ENCODE results near the gene AMBRA1.
"Not testable (repeated sequence)": the region's sequence is repeated elsewhere in the genome, so short reads cannot be mapped to it uniquely, and the experiment has no call there.

Gene AMBRA1

GRCh38 chr11:46611526-46612304 is 17.9 kb upstream of the AMBRA1 start:
- DNase-seq, result no peak

GRCh38 chr11:46609386-46609785 is 15.6 kb upstream of the AMBRA1 start:
- DNase-seq, result no peak

- DNase-seq, result no peak
Observed at GRCh38 chr11:46607516-46607915, 13.7 kb upstream of the AMBRA1 start.

GRCh38 chr11:46604796-46605195 is 11.0 kb upstream of the AMBRA1 start:
- DNase-seq, result no peak

- no peak for DNase-seq
Observed at GRCh38 chr11:46603704-46604308, 10.0 kb upstream of the AMBRA1 start.

GRCh38 chr11:46601129-46601528 is 7.3 kb upstream of the AMBRA1 start:
- no peak for DNase-seq

- DNase-seq, result no peak
Observed at GRCh38 chr11:46600194-46600960, 6.6 kb upstream of the AMBRA1 start.

GRCh38 chr11:46599340-46600193 is 5.7 kb upstream of the AMBRA1 start:
- DNase-seq, result no peak

GRCh38 chr11:46597609-46598219 is 3.9 kb upstream of the AMBRA1 start:
- no peak for DNase-seq

- no peak for DNase-seq
Observed at GRCh38 chr11:46597155-46597554, 3.3 kb upstream of the AMBRA1 start.

- DNase-seq, result no peak
Observed at GRCh38 chr11:46594785-46595184, 962 bp upstream of the AMBRA1 start.

- no peak for DNase-seq
Observed at GRCh38 chr11:46594374-46594700, 514 bp upstream of the AMBRA1 start.

GRCh38 chr11:46590740-46591605 is 2.9 kb downstream of the AMBRA1 start:
- no peak for DNase-seq

GRCh38 chr11:46588915-46589314 is 4.9 kb downstream of the AMBRA1 start:
- no peak for DNase-seq

GRCh38 chr11:46588131-46588530 is 5.7 kb downstream of the AMBRA1 start:
- DNase-seq, result no peak

- not testable (repeated sequence) for DNase-seq
Observed at GRCh38 chr11:46583513-46583912, 10.3 kb downstream of the AMBRA1 start.

- no peak for DNase-seq
Observed at GRCh38 chr11:46582588-46582987, 11.2 kb downstream of the AMBRA1 start.

GRCh38 chr11:46577058-46577457 is 16.8 kb downstream of the AMBRA1 start:
- DNase-seq, result no peak

- no peak for DNase-seq
Observed at GRCh38 chr11:46574656-46575055, 19.2 kb downstream of the AMBRA1 start.

- DNase-seq, result no peak
Observed at GRCh38 chr11:46570790-46571398, 22.9 kb downstream of the AMBRA1 start.

- DNase-seq, result no peak
Observed at GRCh38 chr11:46565232-46565840, 28.5 kb downstream of the AMBRA1 start.

All from NCI-H187 treated with DMSO at 0.1 percent for 48 hours (cell line).